HEK293T (cell line): ENCODE measurements around the gene C1orf226.

Source experiments
- SP1 ChIP-seq: fragments of 450-650 bp; IDR thresholded peaks from 2 replicates; pipeline ENCODE4 v1.6.1; 2017
- SUZ12 ChIP-seq: fragments of 450-650 bp; IDR thresholded peaks from 2 replicates; pipeline ENCODE4 v1.6.1; 2016; ENCODE audit warnings: mild to moderate bottlenecking
- TARDBP ChIP-seq: fragments of 450-650 bp; IDR thresholded peaks from 2 replicates; pipeline ENCODE4 v1.6.1; 2016
- TF ChIP-seq, protein P1 (sequence below): fragments of 450-650 bp; IDR thresholded peaks from 2 replicates; pipeline ENCODE4 v1.6.1; 2016

DNA sequence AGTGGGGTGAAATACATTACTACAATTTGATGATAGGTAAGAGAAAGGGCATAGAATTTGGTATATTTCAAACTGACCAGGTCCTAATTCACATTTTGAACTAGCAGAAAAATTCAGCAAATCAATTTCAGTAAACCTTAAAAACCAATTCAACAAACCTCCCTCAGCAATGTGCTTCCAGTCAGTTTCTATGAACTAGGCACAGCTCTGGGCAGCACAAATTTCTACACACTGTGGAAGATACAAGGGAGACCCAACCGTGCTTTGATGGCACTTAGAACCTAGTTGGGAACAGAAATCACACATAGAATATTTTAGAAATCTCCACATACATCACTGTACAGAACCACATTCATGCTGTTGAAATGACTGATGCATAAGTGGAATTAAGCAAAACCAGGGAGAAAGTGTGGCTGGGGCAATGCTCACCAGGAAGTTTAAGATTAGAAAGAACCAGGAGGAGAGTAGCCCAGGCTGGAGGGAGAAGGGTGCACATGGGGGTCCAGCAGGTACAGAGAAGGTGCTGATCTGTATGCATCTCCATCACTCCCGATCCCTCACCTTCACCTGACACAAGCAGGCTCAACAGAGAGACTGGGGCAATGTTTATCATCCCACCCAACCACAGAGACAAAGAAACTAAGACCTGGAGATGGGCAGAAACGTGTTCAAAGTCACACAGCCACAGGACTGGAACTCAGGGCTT lies 14.8 kb downstream of the C1orf226 start:
- TF ChIP-seq SP1 (no peak), TARDBP (no peak), SUZ12 (no peak)
- TF ChIP-seq, protein P1, sequence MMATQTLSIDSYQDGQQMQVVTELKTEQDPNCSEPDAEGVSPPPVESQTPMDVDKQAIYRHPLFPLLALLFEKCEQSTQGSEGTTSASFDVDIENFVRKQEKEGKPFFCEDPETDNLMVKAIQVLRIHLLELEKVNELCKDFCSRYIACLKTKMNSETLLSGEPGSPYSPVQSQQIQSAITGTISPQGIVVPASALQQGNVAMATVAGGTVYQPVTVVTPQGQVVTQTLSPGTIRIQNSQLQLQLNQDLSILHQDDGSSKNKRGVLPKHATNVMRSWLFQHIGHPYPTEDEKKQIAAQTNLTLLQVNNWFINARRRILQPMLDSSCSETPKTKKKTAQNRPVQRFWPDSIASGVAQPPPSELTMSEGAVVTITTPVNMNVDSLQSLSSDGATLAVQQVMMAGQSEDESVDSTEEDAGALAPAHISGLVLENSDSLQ, result no peak
